Activated CD8-positive, alpha-beta memory T cell treated with anti-CD3 and anti-CD28 coated beads, Interleukin-2, amount 10 ng/mL, durations not matched to agents 7 days and 5 days (primary cell): ENCODE data around the gene CA10. TPM values are rescaled to one million over a fixed set of nuclear protein-coding genes. Genes with fewer than 3 reads are reported as not detected.

ENCODE experiments used
- ATAC-seq: fragments of 150-1000 bp; cut with Tn5 transposase; one replicate; pipeline ENCODE4 v1.10.0; 2021; ENCODE audit warnings: moderate library complexity
- CTCF ChIA-PET: fragments of 350-600 bp; sonication (Branson Sonifier 250); formaldehyde crosslinking; loops from one replicate; lab custom pipeline; 2021; ENCODE audit warnings: antibody characterized with exemption; lab: Charles Lee
- DNase-seq: peaks from one replicate; pipeline ENCODE4 v3.0.0-alpha.2; 2020
- H3K27ac Mint-ChIP-seq: one replicate; pipeline ENCODE4 v1.8.0; 2021; ENCODE audit warnings: mild to moderate bottlenecking, mixed read lengths
- H3K27me3 Mint-ChIP-seq: one replicate; pipeline ENCODE4 v1.8.0; 2021; ENCODE audit warnings: mixed read lengths
- H3K36me3 Mint-ChIP-seq: one replicate; pipeline ENCODE4 v1.8.0; 2021; ENCODE audit warnings: mild to moderate bottlenecking, mixed read lengths
- H3K4me1 Mint-ChIP-seq: one replicate; pipeline ENCODE4 v1.8.0; 2021; ENCODE audit warnings: mixed read lengths
- H3K4me3 Mint-ChIP-seq: one replicate; pipeline ENCODE4 v1.8.0; 2021; ENCODE audit warnings: mild to moderate bottlenecking, moderate library complexity, mixed read lengths
- H3K9me3 Mint-ChIP-seq: one replicate; pipeline ENCODE4 v1.8.0; 2022; ENCODE audit warnings: low read depth, mixed read lengths
- total RNA-seq, 2 experiments: library from RNA; stranded (reverse); gene quantifications; one replicate each; pipeline ENCODE4 v1.2.3, GENCODE V29; 2021

The CA10 gene
- total RNA-seq, 2 experiments from 2014 or later = 0.09 to 0.30 TPM

DNA sequence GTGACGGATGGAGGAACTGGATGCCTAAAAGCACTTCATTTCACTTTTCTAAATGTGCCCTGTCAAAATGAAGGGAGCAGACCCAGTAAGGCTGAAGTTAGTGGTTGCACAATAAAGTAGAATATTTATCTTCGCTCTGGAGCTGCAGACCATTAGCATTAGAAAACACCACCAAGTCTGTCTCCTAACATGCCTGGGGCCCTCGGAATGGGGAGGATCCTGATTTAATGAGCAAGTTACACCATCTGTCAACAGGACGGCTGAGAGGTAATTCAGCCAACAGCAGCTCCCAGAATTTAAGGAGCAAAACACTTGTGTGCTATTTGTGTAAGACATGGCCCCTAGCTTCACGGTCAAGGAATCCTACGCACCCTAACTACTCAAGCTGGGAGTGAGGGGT lies 22.3 kb downstream of the CA10 start:
- H3K27ac Mint-ChIP-seq = no peak overlapping the region
- H3K9me3 Mint-ChIP-seq = no peaks in the 10 kb centered on the region
- ATAC-seq = no peak
- no peaks in the 10 kb centered on the region for H3K4me1 Mint-ChIP-seq
- CTCF ChIA-PET = no interaction called here
- no peaks in the 10 kb centered on the region for H3K36me3 Mint-ChIP-seq
- no peak overlapping the region for H3K4me3 Mint-ChIP-seq
- no peak for DNase-seq
- no peaks in the 10 kb centered on the region for H3K27me3 Mint-ChIP-seq

DNA sequence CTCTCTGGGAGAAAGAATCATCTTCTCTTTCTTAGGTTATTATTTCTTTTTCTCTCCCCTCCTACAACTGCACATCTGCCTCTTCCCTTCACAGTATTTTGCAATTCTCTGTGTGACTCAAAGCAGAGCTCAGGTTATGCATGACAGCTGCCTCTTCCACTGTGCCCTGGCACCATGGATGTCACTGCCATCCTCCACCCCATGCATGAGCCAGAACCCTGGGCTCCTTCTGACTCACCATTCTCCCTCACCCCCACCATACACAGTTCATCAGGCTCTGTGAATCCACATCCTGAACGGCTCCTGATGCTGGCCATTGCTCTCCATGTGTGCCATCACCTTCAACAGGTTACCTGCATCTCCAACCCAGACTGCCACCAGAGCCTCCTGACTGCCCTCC lies 23.9 kb downstream of the CA10 start:
- DNase-seq (no peak), ATAC-seq (no peak)
- Mint-ChIP-seq H3K27me3 (no peaks in the 10 kb centered on the region), H3K27ac (no peak overlapping the region), H3K36me3 (no peaks in the 10 kb centered on the region), H3K4me1 (no peaks in the 10 kb centered on the region), H3K4me3 (no peak overlapping the region), H3K9me3 (no peaks in the 10 kb centered on the region)
- CTCF ChIA-PET = no interaction called here

- ATAC-seq (no peak), DNase-seq (no peak)
- CTCF ChIA-PET = no interaction called here
- no peak overlapping the region for H3K27ac Mint-ChIP-seq
- H3K36me3 Mint-ChIP-seq = no peaks in the 10 kb centered on the region
- no peaks in the 10 kb centered on the region for H3K27me3 Mint-ChIP-seq
- no peaks in the 10 kb centered on the region for H3K4me1 Mint-ChIP-seq
- H3K4me3 Mint-ChIP-seq = no peak overlapping the region
- no peaks in the 10 kb centered on the region for H3K9me3 Mint-ChIP-seq
Measured at GRCh38 chr17:52128721-52129120, 29.8 kb downstream of the CA10 start.

DNA sequence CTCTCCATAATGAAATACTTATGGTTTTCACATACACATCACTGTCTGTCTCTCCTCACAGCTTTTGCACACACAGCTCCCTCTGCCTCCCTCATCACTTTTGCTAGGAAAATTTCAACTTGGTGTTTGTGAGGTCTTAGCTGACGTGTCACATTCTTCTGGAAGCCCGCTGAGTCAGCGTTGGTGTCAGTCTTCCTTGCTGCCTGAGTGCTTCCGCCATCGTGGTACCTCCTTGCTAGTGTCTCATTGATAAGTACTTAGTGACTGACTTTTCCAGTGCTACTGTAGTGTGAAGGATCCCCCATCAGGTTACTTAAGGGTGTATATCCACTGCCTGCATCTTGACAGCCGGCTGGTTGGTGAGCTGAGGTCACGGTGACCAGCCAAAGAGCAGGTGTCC lies 33.5 kb downstream of the CA10 start:
- Mint-ChIP-seq H3K4me1 (no peaks in the 10 kb centered on the region), H3K36me3 (no peaks in the 10 kb centered on the region), H3K4me3 (no peak overlapping the region), H3K27ac (no peak overlapping the region), H3K27me3 (no peaks in the 10 kb centered on the region), H3K9me3 (no peaks in the 10 kb centered on the region)
- DNase-seq = no peak
- CTCF ChIA-PET = no interaction called here
- ATAC-seq = no peak

DNA sequence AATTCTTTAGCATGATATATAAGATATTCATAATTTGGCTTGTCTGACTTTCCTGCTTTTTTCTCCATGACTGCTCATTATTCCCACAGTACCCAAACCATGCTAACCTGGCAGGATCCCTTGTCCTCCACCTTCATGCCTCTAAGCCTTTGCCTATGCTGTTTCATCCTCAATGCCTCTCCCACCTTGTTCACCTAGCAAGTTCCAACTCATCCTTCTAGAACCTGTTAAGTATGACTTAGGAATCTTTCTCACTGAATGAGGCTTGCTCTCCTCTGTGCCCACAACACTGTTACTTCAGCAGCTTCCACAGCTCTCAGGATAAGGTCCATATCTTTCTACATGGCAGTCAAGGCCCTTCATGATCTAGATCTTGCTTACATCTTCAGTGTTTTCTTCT lies 34.0 kb downstream of the CA10 start:
- H3K4me1 Mint-ChIP-seq = no peaks in the 10 kb centered on the region
- ATAC-seq = no peak
- no peaks in the 10 kb centered on the region for H3K27me3 Mint-ChIP-seq
- CTCF ChIA-PET = no interaction called here
- H3K9me3 Mint-ChIP-seq = no peaks in the 10 kb centered on the region
- no peak for DNase-seq
- H3K36me3 Mint-ChIP-seq = no peaks in the 10 kb centered on the region
- H3K27ac Mint-ChIP-seq = no peak overlapping the region
- H3K4me3 Mint-ChIP-seq = no peak overlapping the region

- CTCF ChIA-PET = interaction anchor here (0.6 kb wide), 1 partner anchor 853 kb away, joined by 3 read pairs; no protein-coding TSS in a partner anchor
- H3K4me1 Mint-ChIP-seq = no peaks in the 10 kb centered on the region
- no peak overlapping the region for H3K27ac Mint-ChIP-seq
- no peaks in the 10 kb centered on the region for H3K9me3 Mint-ChIP-seq
- no peak for DNase-seq
- no peak for ATAC-seq
- no peaks in the 10 kb centered on the region for H3K36me3 Mint-ChIP-seq
- H3K27me3 Mint-ChIP-seq = no peaks in the 10 kb centered on the region
- no peak overlapping the region for H3K4me3 Mint-ChIP-seq
Measured at GRCh38 chr17:52120465-52120864, 38.0 kb downstream of the CA10 start.

GRCh38 chr17:52110923-52111581 lies 47.5 kb downstream of the CA10 start:
- no peaks in the 10 kb centered on the region for H3K36me3 Mint-ChIP-seq
- no peaks in the 10 kb centered on the region for H3K9me3 Mint-ChIP-seq
- CTCF ChIA-PET = no interaction called here
- no peak overlapping the region for H3K27ac Mint-ChIP-seq
- no peaks in the 10 kb centered on the region for H3K4me1 Mint-ChIP-seq
- no peaks in the 10 kb centered on the region for H3K27me3 Mint-ChIP-seq
- no peak overlapping the region for H3K4me3 Mint-ChIP-seq
- no peak for DNase-seq
- ATAC-seq = no peak

DNA sequence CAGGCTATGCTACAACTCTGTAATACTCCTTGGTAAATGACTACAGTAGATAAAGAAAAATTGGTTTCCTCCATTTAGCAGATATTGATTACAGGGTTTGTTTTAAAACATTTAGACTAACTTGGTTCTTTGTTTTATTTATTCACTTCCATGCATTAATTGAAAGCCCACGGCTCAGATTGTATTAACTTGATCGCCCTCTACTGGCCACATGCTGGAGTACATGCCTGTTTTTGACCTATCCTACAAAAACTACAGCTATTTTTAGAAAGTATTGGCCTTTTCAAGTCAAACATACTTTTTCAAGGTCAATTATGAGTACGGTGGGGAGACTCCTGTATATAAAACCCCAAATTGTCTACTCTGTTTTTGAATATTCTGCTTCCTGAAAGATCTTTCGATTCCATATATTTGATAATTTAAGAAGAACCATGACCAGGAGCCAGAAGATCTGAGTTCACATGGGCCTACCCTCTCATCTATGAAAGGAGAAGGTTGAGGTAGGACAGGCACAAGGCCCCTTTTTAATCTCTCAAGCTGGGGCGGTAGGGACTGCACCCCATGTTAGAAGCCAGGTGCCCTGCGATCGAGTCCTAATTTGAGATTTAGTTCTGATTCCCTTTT lies 51.8 kb downstream of the CA10 start:
- Mint-ChIP-seq H3K9me3 (no peaks in the 10 kb centered on the region), H3K36me3 (no peaks in the 10 kb centered on the region), H3K4me1 (no peaks in the 10 kb centered on the region), H3K4me3 (no peak overlapping the region), H3K27ac (no peak overlapping the region), H3K27me3 (no peaks in the 10 kb centered on the region)
- peak; percentile 44 for DNase-seq
- CTCF ChIA-PET = interaction anchor here (0.7 to 2.1 kb wide), 7 partner anchors 9 to 735 kb away, joined by 3 to 14 read pairs (median 3); no protein-coding TSS in a partner anchor
- ATAC-seq = no peak

DNA sequence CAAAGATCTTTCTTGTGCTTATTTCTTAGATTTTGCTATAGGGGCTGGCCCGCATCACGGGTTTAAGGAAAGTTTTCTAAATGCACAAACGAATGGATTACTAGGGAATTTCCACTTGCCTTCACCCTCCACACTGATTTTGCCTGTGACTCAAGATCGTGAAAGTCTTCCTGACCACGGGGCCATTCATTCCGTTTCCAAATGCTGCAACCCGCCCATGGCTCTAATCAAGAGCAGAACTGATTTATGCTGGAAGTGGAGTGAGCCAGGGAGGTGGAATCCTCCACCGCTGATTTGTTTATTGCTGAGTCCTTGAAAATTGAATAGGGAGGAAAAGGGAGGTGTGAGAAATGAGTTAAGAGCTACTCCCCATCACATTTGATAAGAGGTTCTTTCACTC lies 52.4 kb downstream of the CA10 start:
- CTCF ChIA-PET = interaction anchor here (0.8 to 2.1 kb wide), 5 partner anchors 8 to 734 kb away, joined by 3 to 14 read pairs (median 3); no protein-coding TSS in a partner anchor
- Mint-ChIP-seq H3K36me3 (no peaks in the 10 kb centered on the region), H3K27ac (no peak overlapping the region), H3K9me3 (no peaks in the 10 kb centered on the region), H3K27me3 (no peaks in the 10 kb centered on the region), H3K4me1 (no peaks in the 10 kb centered on the region), H3K4me3 (no peak overlapping the region)
- DNase-seq (no peak), ATAC-seq (no peak)

GRCh38 chr17:52105591-52105990 lies 52.9 kb downstream of the CA10 start:
- H3K27me3 Mint-ChIP-seq = no peaks in the 10 kb centered on the region
- DNase-seq = no peak
- no peak overlapping the region for H3K4me3 Mint-ChIP-seq

DNA sequence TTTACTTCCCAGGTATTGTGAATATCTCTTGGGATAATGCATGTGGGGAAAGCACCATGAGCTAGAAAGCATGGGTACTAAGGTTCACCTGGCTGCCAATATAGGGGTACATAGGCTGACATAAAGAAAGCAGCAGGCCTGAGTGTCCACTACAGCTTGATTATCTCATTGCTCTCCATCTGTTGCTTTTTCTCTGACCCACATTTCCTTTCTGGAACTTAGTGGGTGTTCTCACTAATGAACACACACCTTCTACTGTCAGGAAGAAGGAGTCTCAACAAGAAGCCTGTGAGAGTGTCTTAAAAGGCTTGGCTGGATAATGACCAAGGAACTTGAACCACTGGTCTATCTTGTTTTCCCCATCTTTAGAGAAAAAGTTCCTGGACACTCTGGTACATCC lies 62.5 kb downstream of the CA10 start:
- no peaks in the 10 kb centered on the region for H3K4me1 Mint-ChIP-seq
- no peak for ATAC-seq
- no peaks in the 10 kb centered on the region for H3K9me3 Mint-ChIP-seq
- CTCF ChIA-PET = no interaction called here
- H3K27me3 Mint-ChIP-seq = no peaks in the 10 kb centered on the region
- H3K36me3 Mint-ChIP-seq = no peaks in the 10 kb centered on the region
- no peak overlapping the region for H3K4me3 Mint-ChIP-seq
- no peak for DNase-seq
- H3K27ac Mint-ChIP-seq = no peak overlapping the region

More at GRCh38 chr17:52105591-52105990, 52.9 kb downstream of the CA10 start:
- Mint-ChIP-seq H3K9me3 (no peaks in the 10 kb centered on the region), H3K27ac (no peak overlapping the region), H3K4me1 (no peaks in the 10 kb centered on the region), H3K36me3 (no peaks in the 10 kb centered on the region)
- no peak for ATAC-seq
- CTCF ChIA-PET = interaction anchor here (1.1 to 2.1 kb wide), 3 partner anchors 340 to 734 kb away, joined by 3 to 14 read pairs (median 3); no protein-coding TSS in a partner anchor

GRCh38 chr17:52084176-52084575 lies 74.3 kb downstream of the CA10 start:
- no peaks in the 10 kb centered on the region for H3K27me3 Mint-ChIP-seq
- ATAC-seq (no peak), DNase-seq (no peak)
- H3K4me3 Mint-ChIP-seq = no peak overlapping the region
- CTCF ChIA-PET = no interaction called here
- H3K9me3 Mint-ChIP-seq = peaks cover 4% of the 10 kb centered on the region
- H3K36me3 Mint-ChIP-seq = no peaks in the 10 kb centered on the region
- H3K27ac Mint-ChIP-seq = no peak overlapping the region
- no peaks in the 10 kb centered on the region for H3K4me1 Mint-ChIP-seq

- no peaks in the 10 kb centered on the region for H3K36me3 Mint-ChIP-seq
- CTCF ChIA-PET = no interaction called here
- peaks cover 4% of the 10 kb centered on the region for H3K9me3 Mint-ChIP-seq
- H3K4me3 Mint-ChIP-seq = no peak overlapping the region
- H3K4me1 Mint-ChIP-seq = no peaks in the 10 kb centered on the region
- no peak overlapping the region for H3K27ac Mint-ChIP-seq
- H3K27me3 Mint-ChIP-seq = no peaks in the 10 kb centered on the region
- no peak for DNase-seq
- no peak for ATAC-seq
Measured at GRCh38 chr17:52079496-52079895, 79.0 kb downstream of the CA10 start.

- H3K4me1 Mint-ChIP-seq = no peaks in the 10 kb centered on the region
- H3K36me3 Mint-ChIP-seq = no peaks in the 10 kb centered on the region
- H3K4me3 Mint-ChIP-seq = no peak overlapping the region
- CTCF ChIA-PET = no interaction called here
- no peak overlapping the region for H3K27ac Mint-ChIP-seq
- no peak for ATAC-seq
- no peak for DNase-seq
- H3K27me3 Mint-ChIP-seq = no peaks in the 10 kb centered on the region
- H3K9me3 Mint-ChIP-seq = peaks cover 6% of the 10 kb centered on the region
Measured at GRCh38 chr17:52071712-52072111, 86.8 kb downstream of the CA10 start.
